ENCODE data around the gene CDK19. TPM values are rescaled to one million over a fixed set of nuclear protein-coding genes. Genes with fewer than 3 reads are reported as not detected.
A peak's percentile ranks its signal among the peaks of the same experiment; 100 is the strongest.

Gene CDK19
- total and polyA plus RNA-seq, 9 of the 15 experiments (the other 6 are each of a cell fraction or from before 2014, with no cell fraction given) = 3.8 to 15.2 (median 7.4) TPM

- 0 out of 2 replicates have a peak, but pooled peaks have one; percentile 4 for TF ChIP-seq LCOR (CRISPR knock-in tag; IDR thresholded peaks at IDR 0.05)
- no peak for TF ChIP-seq ZNF639 (CRISPR knock-in tag; conservative IDR thresholded peaks at IDR 0.05 in 1 of 2, IDR thresholded peaks at IDR 0.05 in 1 of 2)
- TF ChIP-seq HDAC3 (IDR thresholded peaks at IDR 0.05; ENCODE audit: borderline replicate concordance, partially characterized antibody) = no peak
- TF ChIP-seq MYBL2 (IDR thresholded peaks at IDR 0.05; ENCODE audit: low read depth) = no peak
- no peak for TF ChIP-seq MYBL2 (CRISPR knock-in tag; IDR thresholded peaks at IDR 0.05; ENCODE audit: borderline replicate concordance)
- no peak for TF ChIP-seq ATF1 (CRISPR knock-in tag; IDR thresholded peaks at IDR 0.05)
- TF ChIP-seq ATF1 (tag; IDR thresholded peaks at IDR 0.05) = peak; percentile 60
- TF ChIP-seq, protein P1, sequence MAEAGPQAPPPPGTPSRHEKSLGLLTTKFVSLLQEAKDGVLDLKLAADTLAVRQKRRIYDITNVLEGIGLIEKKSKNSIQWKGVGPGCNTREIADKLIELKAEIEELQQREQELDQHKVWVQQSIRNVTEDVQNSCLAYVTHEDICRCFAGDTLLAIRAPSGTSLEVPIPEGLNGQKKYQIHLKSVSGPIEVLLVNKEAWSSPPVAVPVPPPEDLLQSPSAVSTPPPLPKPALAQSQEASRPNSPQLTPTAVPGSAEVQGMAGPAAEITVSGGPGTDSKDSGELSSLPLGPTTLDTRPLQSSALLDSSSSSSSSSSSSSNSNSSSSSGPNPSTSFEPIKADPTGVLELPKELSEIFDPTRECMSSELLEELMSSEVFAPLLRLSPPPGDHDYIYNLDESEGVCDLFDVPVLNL (CRISPR knock-in tag; IDR thresholded peaks at IDR 0.05; ENCODE audit: low read depth) = peak; percentile 91
- TF ChIP-seq CBX1 (IDR thresholded peaks at IDR 0.05; ENCODE audit: low read depth) = peak; percentile 28; the same call in 1 of the 2 replicates
- TF ChIP-seq TCFL5 (CRISPR knock-in tag; conservative IDR thresholded peaks at IDR 0.05) = no peak
- TF ChIP-seq KDM5B (IDR thresholded peaks at IDR 0.05; ENCODE audit: insufficient replicate concordance, low read depth, low read length) = peak; percentile 27
- TF ChIP-seq, protein P2, sequence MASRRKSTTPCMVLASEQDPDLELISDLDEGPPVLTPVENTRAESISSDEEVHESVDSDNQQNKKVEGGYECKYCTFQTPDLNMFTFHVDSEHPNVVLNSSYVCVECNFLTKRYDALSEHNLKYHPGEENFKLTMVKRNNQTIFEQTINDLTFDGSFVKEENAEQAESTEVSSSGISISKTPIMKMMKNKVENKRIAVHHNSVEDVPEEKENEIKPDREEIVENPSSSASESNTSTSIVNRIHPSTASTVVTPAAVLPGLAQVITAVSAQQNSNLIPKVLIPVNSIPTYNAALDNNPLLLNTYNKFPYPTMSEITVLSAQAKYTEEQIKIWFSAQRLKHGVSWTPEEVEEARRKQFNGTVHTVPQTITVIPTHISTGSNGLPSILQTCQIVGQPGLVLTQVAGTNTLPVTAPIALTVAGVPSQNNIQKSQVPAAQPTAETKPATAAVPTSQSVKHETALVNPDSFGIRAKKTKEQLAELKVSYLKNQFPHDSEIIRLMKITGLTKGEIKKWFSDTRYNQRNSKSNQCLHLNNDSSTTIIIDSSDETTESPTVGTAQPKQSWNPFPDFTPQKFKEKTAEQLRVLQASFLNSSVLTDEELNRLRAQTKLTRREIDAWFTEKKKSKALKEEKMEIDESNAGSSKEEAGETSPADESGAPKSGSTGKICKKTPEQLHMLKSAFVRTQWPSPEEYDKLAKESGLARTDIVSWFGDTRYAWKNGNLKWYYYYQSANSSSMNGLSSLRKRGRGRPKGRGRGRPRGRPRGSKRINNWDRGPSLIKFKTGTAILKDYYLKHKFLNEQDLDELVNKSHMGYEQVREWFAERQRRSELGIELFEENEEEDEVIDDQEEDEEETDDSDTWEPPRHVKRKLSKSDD (conservative IDR thresholded peaks at IDR 0.05; ENCODE audit: low read length) = no peak
- TF ChIP-seq NEUROD1 (IDR thresholded peaks at IDR 0.05; ENCODE audit: borderline replicate concordance, low read depth, low read length, partially characterized antibody) = no peak
- no peak for TF ChIP-seq U2AF1 (optimal IDR thresholded peaks at IDR 0.05; ENCODE audit: low read depth, low read length)
- TF ChIP-seq WHSC1 (IDR thresholded peaks at IDR 0.05; ENCODE audit: low read length) = no peak
- 0 out of 4 replicates have a peak, but pooled peaks of 1 of the 2 experiments have one; percentile 20 for TF ChIP-seq ETV6 (IDR thresholded peaks at IDR 0.05; ENCODE audit: borderline replicate concordance in 1 of 2, low read depth in 2 of 2, low read length in 1 of 2)
- no peak for TF ChIP-seq ETV6 (CRISPR knock-in tag; IDR thresholded peaks at IDR 0.05; ENCODE audit: borderline replicate concordance)
- TF ChIP-seq, protein P3, sequence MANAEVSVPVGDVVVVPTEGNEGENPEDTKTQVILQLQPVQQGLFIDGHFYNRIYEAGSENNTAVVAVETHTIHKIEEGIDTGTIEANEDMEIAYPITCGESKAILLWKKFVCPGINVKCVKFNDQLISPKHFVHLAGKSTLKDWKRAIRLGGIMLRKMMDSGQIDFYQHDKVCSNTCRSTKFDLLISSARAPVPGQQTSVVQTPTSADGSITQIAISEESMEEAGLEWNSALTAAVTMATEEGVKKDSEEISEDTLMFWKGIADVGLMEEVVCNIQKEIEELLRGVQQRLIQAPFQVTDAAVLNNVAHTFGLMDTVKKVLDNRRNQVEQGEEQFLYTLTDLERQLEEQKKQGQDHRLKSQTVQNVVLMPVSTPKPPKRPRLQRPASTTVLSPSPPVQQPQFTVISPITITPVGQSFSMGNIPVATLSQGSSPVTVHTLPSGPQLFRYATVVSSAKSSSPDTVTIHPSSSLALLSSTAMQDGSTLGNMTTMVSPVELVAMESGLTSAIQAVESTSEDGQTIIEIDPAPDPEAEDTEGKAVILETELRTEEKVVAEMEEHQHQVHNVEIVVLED (CRISPR knock-in tag; IDR thresholded peaks at IDR 0.05) = no peak
- no peak for TF ChIP-seq TEAD4 (IDR thresholded peaks at IDR 0.05; ENCODE audit: low read length)
- TF ChIP-seq TEAD4 (CRISPR knock-in tag; IDR thresholded peaks at IDR 0.05; ENCODE audit: borderline replicate concordance) = peak; percentile 49; the same call in 1 of the 2 replicates
Measured at GRCh38 chr6:110814102-110815014, 911 bp downstream of the CDK19 start (continued).

Measured in K562 (cell line).